AG04450 (cell line): ENCODE data around the gene COG3. TPM values are rescaled to one million over a fixed set of nuclear protein-coding genes. Genes with fewer than 3 reads are reported as not detected.

ENCODE experiments used
- CTCF ChIA-PET: fragments of 300-600, 350-600 bp; formaldehyde crosslinking; extraction: SDS; loops from one replicate; lab custom pipeline; 2022; ENCODE audit warnings: antibody characterized with exemption, inconsistent platforms; lab: Charles Lee
- POLR2A ChIA-PET: fragments of 350-600 bp; formaldehyde crosslinking; extraction: SDS; loops from one replicate; lab custom pipeline; 2021; ENCODE audit warnings: antibody characterized with exemption, inconsistent platforms; lab: Yijun Ruan, JAX
- DNase-seq: peaks from one replicate; pipeline ENCODE4 v3.0.0-alpha.2; 2011; ENCODE audit warnings: low read depth, low spot score
- H3K27ac ChIP-seq: one replicate; pipeline ENCODE4 v1.5.1; 2012; ENCODE audit warnings: low read depth, low read length, control low read depth
- H3K27me3 ChIP-seq: one replicate; pipeline ENCODE4 v1.6.0; 2012; ENCODE audit warnings: low read length; ENCODE audit not compliant: control insufficient read depth, insufficient read depth
- H3K4me3 ChIP-seq: 2 replicates; pipeline ENCODE4 v1.5.1; 2011; ENCODE audit warnings: mild to moderate bottlenecking, low read depth, low read length, control low read depth
- H3K9me3 ChIP-seq: 2 replicates; pipeline ENCODE4 v1.5.1; 2012; ENCODE audit warnings: low read length; ENCODE audit not compliant: control insufficient read depth, insufficient read depth
- CTCF ChIP-seq: IDR thresholded peaks from 2 replicates; pipeline ENCODE4 v1.5.1; 2011; ENCODE audit warnings: low read depth, low read length, control low read depth, inconsistent platforms
- polyA plus RNA-seq: library from polyadenylated mRNA; depleted of rRNA; stranded (reverse); fragments of >200 nt; gene quantifications from 2 replicates; pipeline ENCODE4 v1.2.3, GENCODE V29; 2011

COG3 gene
- polyA plus RNA-seq, 1 experiment, result 36.3 TPM

DNA sequence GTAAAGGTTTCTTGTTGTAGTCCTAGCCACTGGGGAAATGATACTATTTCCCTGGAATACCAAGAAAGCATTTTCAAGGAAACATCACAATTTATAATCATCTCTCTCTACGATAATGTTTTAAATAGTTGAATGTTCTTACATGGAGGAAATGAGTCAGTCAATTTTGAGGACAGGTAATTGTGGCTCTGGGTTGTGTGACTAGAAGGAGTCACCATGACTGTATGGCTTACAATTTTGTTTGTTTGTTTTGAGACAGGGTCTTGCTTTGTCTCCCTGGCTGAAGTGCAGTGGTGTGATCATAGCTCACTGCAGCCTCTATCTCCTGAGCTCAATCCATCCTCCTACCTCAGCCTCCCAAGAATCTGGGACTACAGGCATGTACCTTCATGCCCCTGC, 47.4 kb downstream of the COG3 start:
- no peaks in the 10 kb centered on the region for H3K27me3 ChIP-seq
- H3K9me3 ChIP-seq, result no peaks in the 10 kb centered on the region
- no peak for TF ChIP-seq CTCF
- ChIA-PET POLR2A (no interaction called here), CTCF (interaction anchor here (0.6 to 2.6 kb wide), 23 partner anchors 10 to 648 kb away, joined by 3 to 25 read pairs (median 4); no protein-coding TSS in a partner anchor)
- H3K4me3 ChIP-seq, result no peak overlapping the region
- DNase-seq, result no peak
- H3K27ac ChIP-seq, result no peak overlapping the region

DNA sequence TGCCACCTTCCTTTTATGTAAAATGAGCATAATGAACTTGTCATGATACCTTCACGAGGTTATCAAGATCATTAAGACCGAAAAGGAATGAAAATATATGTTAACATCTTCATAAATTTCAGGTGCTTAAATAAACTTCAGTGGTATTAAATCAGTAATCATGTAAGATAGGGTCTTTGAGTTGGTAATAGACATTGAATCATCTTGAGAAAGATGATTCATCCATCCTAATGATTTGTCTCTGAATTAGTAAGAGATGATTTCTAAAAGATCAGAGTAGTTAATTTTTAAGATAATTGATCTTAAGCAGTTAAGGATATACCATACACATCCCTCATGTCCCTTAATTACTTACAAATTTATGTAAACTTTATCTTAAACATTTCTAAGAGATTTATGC, 52.0 kb downstream of the COG3 start:
- Histone ChIP-seq H3K9me3 (no peaks in the 10 kb centered on the region), H3K27ac (no peak overlapping the region), H3K4me3 (no peak overlapping the region), H3K27me3 (no peaks in the 10 kb centered on the region)
- ChIA-PET POLR2A (no interaction called here), CTCF (no interaction called here)
- no peak for TF ChIP-seq CTCF
- DNase-seq, result no peak

GRCh38 chr13:45518525-45519245, 53.9 kb downstream of the COG3 start:
- H3K27ac ChIP-seq, result no peak overlapping the region
- peak; percentile 38 for DNase-seq
- no peak overlapping the region for H3K4me3 ChIP-seq
- no peaks in the 10 kb centered on the region for H3K27me3 ChIP-seq
- POLR2A ChIA-PET, result no interaction called here
- no peaks in the 10 kb centered on the region for H3K9me3 ChIP-seq
- CTCF ChIA-PET, result no interaction called here
- no peak for TF ChIP-seq CTCF

- H3K4me3 ChIP-seq, result no peak overlapping the region
- H3K27ac ChIP-seq, result no peak overlapping the region
- no peak for DNase-seq
- no peaks in the 10 kb centered on the region for H3K9me3 ChIP-seq
- H3K27me3 ChIP-seq, result no peaks in the 10 kb centered on the region
- TF ChIP-seq CTCF, result no peak
- POLR2A ChIA-PET, result no interaction called here
- CTCF ChIA-PET, result no interaction called here
These were observed 54.8 kb downstream of the COG3 start for GRCh38 chr13:45519493-45519892.

GRCh38 chr13:45521297-45521696, 56.6 kb downstream of the COG3 start:
- CTCF ChIA-PET, result interaction anchor here (1.0 to 3.6 kb wide), 2 partner anchors 9 to 11 kb away, joined by 3 to 24 read pairs; no protein-coding TSS in a partner anchor

More at GRCh38 chr13:45521297-45521696, 56.6 kb downstream of the COG3 start:
- peak; percentile 45 for DNase-seq
- no peaks in the 10 kb centered on the region for H3K9me3 ChIP-seq
- H3K4me3 ChIP-seq, result no peak overlapping the region
- TF ChIP-seq CTCF, result no peak
- no peaks in the 10 kb centered on the region for H3K27me3 ChIP-seq
- no peak overlapping the region for H3K27ac ChIP-seq
- POLR2A ChIA-PET, result no interaction called here
